Uterus (tissue), 2 donors: ENCODE data around the gene BLMH.

Source experiments
- CTCF ChIP-seq, 4 experiments: fragments of 200-600 bp in 2 of 4; fragments of 450-650 bp in 2 of 4; sonication (generic) in 2 of 4; IDR thresholded peaks; one replicate each; pipeline ENCODE4 v1.5.1; 2016 to 2019; ENCODE audit warnings: antibody characterized with exemption in 4 of 4, mild to moderate bottlenecking in 2 of 4, moderate library complexity in 1 of 4
- POLR2A ChIP-seq, 2 donors: fragments of 450-650 bp; IDR thresholded peaks; one replicate each; pipeline ENCODE4 v1.6.1; 2016; ENCODE audit warnings: antibody characterized with exemption in 2 of 2, mild to moderate bottlenecking in 1 of 2, moderate library complexity in 1 of 2

- TF ChIP-seq CTCF (IDR thresholded peaks at IDR 0.05) (no peak), POLR2A (IDR thresholded peaks at IDR 0.05) (no peak)
Measured at GRCh38 chr17:30243568-30243967, 48.2 kb downstream of the BLMH start.
